ENCODE data around the gene ZFPM1.

The ZFPM1 gene

GRCh38 chr16:88471575-88471974 lies 18.5 kb downstream of the ZFPM1 start:
- TF ChIP-seq CTCF (IDR thresholded peaks at IDR 0.05; ENCODE audit: low read depth, low read length) (no peak), EZH2phosphoT487 (IDR thresholded peaks at IDR 0.05; ENCODE audit: low read depth) (no peak)
- H2AFZ ChIP-seq (ENCODE audit: low read depth, low read length): no peak overlapping the region
- H3K79me2 ChIP-seq (ENCODE audit: low read length): 0 out of 2 replicates have a peak, but pooled peaks cover 7% of the 10 kb centered on the region
- no peak overlapping the region for H3K9ac ChIP-seq (ENCODE audit: low read length)
- no peak overlapping the region for H3K4me3 ChIP-seq (ENCODE audit: low read length)
- H3K4me2 ChIP-seq (ENCODE audit: low read length): no peak overlapping the region
- H3K27ac ChIP-seq (ENCODE audit: low read length): no peak overlapping the region
- H3K27me3 ChIP-seq (ENCODE audit: low read depth, low read length): no peaks in the 10 kb centered on the region
- H3K36me3 ChIP-seq (replicated peaks; ENCODE audit: low read depth, low read length): no peaks in the 10 kb centered on the region
- H4K20me1 ChIP-seq (ENCODE audit: insufficient read depth, low read length): peaks cover 92% of the 10 kb centered on the region
- H3K4me1 ChIP-seq (ENCODE audit: low read length): peaks cover 6% of the 10 kb centered on the region
- H3K9me3 ChIP-seq (ENCODE audit: insufficient read depth, low read length): no peaks in the 10 kb centered on the region

- Histone ChIP-seq H3K9me3 (ENCODE audit: insufficient read depth, low read length) (no peaks in the 10 kb centered on the region), H3K4me1 (ENCODE audit: low read length) (peaks cover under 1% of the 10 kb centered on the region), H3K27me3 (ENCODE audit: low read depth, low read length) (no peaks in the 10 kb centered on the region), H3K27ac (ENCODE audit: low read length) (no peak overlapping the region), H3K79me2 (ENCODE audit: low read length) (0 out of 2 replicates have a peak, but pooled peaks cover 7% of the 10 kb centered on the region), H4K20me1 (ENCODE audit: insufficient read depth, low read length) (peaks cover 92% of the 10 kb centered on the region), H3K4me3 (ENCODE audit: low read length) (no peak overlapping the region), H3K4me2 (ENCODE audit: low read length) (no peak overlapping the region), H3K9ac (ENCODE audit: low read length) (no peak overlapping the region), H2AFZ (ENCODE audit: low read depth, low read length) (no peak overlapping the region), H3K36me3 (replicated peaks; ENCODE audit: low read depth, low read length) (no peaks in the 10 kb centered on the region)
- no peak for TF ChIP-seq EZH2phosphoT487 (IDR thresholded peaks at IDR 0.05; ENCODE audit: low read depth)
- TF ChIP-seq CTCF (IDR thresholded peaks at IDR 0.05; ENCODE audit: low read depth, low read length): no peak
Measured at GRCh38 chr16:88472069-88472468, 19.0 kb downstream of the ZFPM1 start.

- no peak for TF ChIP-seq EZH2phosphoT487 (IDR thresholded peaks at IDR 0.05; ENCODE audit: low read depth)
- TF ChIP-seq CTCF (IDR thresholded peaks at IDR 0.05; ENCODE audit: low read depth, low read length): no peak
- H3K4me1 ChIP-seq (ENCODE audit: low read length): no peaks in the 10 kb centered on the region
- H3K9ac ChIP-seq (ENCODE audit: low read length): no peak overlapping the region
- no peak overlapping the region for H3K4me3 ChIP-seq (ENCODE audit: low read length)
- 0 out of 2 replicates have a peak, but pooled peaks cover 4% of the 10 kb centered on the region for H3K79me2 ChIP-seq (ENCODE audit: low read length)
- peaks cover 92% of the 10 kb centered on the region for H4K20me1 ChIP-seq (ENCODE audit: insufficient read depth, low read length)
- no peaks in the 10 kb centered on the region for H3K36me3 ChIP-seq (replicated peaks; ENCODE audit: low read depth, low read length)
- H2AFZ ChIP-seq (ENCODE audit: low read depth, low read length): no peak overlapping the region
- H3K9me3 ChIP-seq (ENCODE audit: insufficient read depth, low read length): no peaks in the 10 kb centered on the region
- H3K27ac ChIP-seq (ENCODE audit: low read length): no peak overlapping the region
- H3K4me2 ChIP-seq (ENCODE audit: low read length): no peak overlapping the region
- H3K27me3 ChIP-seq (ENCODE audit: low read depth, low read length): no peaks in the 10 kb centered on the region
Measured at GRCh38 chr16:88472637-88473205, 19.6 kb downstream of the ZFPM1 start.

GRCh38 chr16:88473666-88474534 lies 20.8 kb downstream of the ZFPM1 start:
- H4K20me1 ChIP-seq (ENCODE audit: insufficient read depth, low read length): peaks cover 92% of the 10 kb centered on the region
- H3K27ac ChIP-seq (ENCODE audit: low read length): no peak overlapping the region
- H3K27me3 ChIP-seq (ENCODE audit: low read depth, low read length): peaks cover 7% of the 10 kb centered on the region; the same call in 1 of the 2 replicates
- H3K36me3 ChIP-seq (replicated peaks; ENCODE audit: low read depth, low read length): no peaks in the 10 kb centered on the region
- no peak overlapping the region for H2AFZ ChIP-seq (ENCODE audit: low read depth, low read length)
- no peak overlapping the region for H3K4me3 ChIP-seq (ENCODE audit: low read length)
- H3K4me2 ChIP-seq (ENCODE audit: low read length): no peak overlapping the region
- TF ChIP-seq CTCF (IDR thresholded peaks at IDR 0.05; ENCODE audit: low read depth, low read length): no peak
- 0 out of 2 replicates have a peak, but pooled peaks cover 4% of the 10 kb centered on the region for H3K79me2 ChIP-seq (ENCODE audit: low read length)
- H3K9me3 ChIP-seq (ENCODE audit: insufficient read depth, low read length): no peaks in the 10 kb centered on the region
- 0 out of 2 replicates have a peak, but pooled peaks cover 7% of the 10 kb centered on the region for H3K4me1 ChIP-seq (ENCODE audit: low read length)
- no peak overlapping the region for H3K9ac ChIP-seq (ENCODE audit: low read length)

All from OCI-LY3 (cell line).